Measurements from ENCODE around the gene WFIKKN1.

DNA sequence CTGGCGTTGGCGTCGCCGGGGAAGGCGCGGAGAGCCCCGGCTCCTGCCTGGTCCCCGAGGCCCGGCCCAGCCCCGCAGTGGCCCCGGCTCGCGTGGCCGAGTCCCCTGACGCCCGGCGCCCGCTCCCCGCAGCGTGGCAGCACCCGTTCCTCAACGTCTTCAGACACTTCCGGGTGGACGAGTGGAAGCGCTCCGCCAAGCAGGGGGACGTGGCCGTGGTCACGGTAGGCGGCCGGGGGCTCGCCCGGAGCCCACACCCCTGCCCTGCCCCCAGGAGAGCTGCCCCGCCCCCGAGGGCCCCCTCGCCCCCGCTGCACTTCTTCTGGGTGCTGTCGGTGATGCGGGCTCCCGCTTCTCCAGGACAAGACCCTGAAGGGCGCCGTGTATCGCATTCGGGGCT, 18.8 kb downstream of the WFIKKN1 start:
- TF ChIP-seq, protein P1, sequence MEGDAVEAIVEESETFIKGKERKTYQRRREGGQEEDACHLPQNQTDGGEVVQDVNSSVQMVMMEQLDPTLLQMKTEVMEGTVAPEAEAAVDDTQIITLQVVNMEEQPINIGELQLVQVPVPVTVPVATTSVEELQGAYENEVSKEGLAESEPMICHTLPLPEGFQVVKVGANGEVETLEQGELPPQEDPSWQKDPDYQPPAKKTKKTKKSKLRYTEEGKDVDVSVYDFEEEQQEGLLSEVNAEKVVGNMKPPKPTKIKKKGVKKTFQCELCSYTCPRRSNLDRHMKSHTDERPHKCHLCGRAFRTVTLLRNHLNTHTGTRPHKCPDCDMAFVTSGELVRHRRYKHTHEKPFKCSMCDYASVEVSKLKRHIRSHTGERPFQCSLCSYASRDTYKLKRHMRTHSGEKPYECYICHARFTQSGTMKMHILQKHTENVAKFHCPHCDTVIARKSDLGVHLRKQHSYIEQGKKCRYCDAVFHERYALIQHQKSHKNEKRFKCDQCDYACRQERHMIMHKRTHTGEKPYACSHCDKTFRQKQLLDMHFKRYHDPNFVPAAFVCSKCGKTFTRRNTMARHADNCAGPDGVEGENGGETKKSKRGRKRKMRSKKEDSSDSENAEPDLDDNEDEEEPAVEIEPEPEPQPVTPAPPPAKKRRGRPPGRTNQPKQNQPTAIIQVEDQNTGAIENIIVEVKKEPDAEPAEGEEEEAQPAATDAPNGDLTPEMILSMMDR (IDR thresholded peaks at IDR 0.05; ENCODE audit: poor library complexity), result no peak
- TF ChIP-seq EZH2 (IDR thresholded peaks at IDR 0.05; ENCODE audit: borderline replicate concordance) (no peak), EZH2phosphoT487 (IDR thresholded peaks at IDR 0.05; ENCODE audit: low read depth, severe bottlenecking, unreplicated experiment) (no peak)
